Vagina (tissue), 2 donors: ENCODE results near the gene ELMO1. TPM values are rescaled to one million over a fixed set of nuclear protein-coding genes. Genes with fewer than 3 reads are reported as not detected.

Experiments used
- DNase-seq, 2 donors: peaks; one replicate each; pipeline ENCODE4 v3.0.0-alpha.2; 2017; ENCODE audit errors: extremely low spot score in 2 of 2
- H3K27ac ChIP-seq: fragments of 200-600 bp; sonication (generic); one replicate; pipeline ENCODE4 v1.5.1; 2019
- H3K27me3 ChIP-seq: fragments of 200-600 bp; sonication (generic); one replicate; pipeline ENCODE4 v1.5.1; 2019
- H3K36me3 ChIP-seq, 2 donors: fragments of 200-600 bp; sonication (generic); one replicate each; pipeline ENCODE4 v1.5.1; 2017 to 2019
- H3K4me1 ChIP-seq: fragments of 200-600 bp; sonication (generic); one replicate; pipeline ENCODE4 v1.5.1; 2019
- H3K4me3 ChIP-seq, 2 donors: fragments of 200-600 bp; sonication (generic); 1 replicate in 1 of 2; 2 replicates in 1 of 2; pipeline ENCODE4 v1.5.1; 2016 to 2019
- H3K9me3 ChIP-seq: fragments of 200-600 bp; sonication (generic); one replicate; pipeline ENCODE4 v1.5.1; 2019
- CTCF ChIP-seq, 3 experiments: fragments of 450-650 bp in 2 of 3; fragments of 200-600 bp in 1 of 3; sonication (generic) in 1 of 3; IDR thresholded peaks; one replicate each; pipeline ENCODE4 v1.5.1; 2017 to 2019; ENCODE audit warnings: antibody characterized with exemption in 3 of 3, mild to moderate bottlenecking in 2 of 3, moderate library complexity in 2 of 3
- POLR2A ChIP-seq, 2 donors: fragments of 450-650 bp; IDR thresholded peaks; one replicate each; pipeline ENCODE4 v1.6.1; 2017; ENCODE audit warnings: antibody characterized with exemption in 2 of 2, mild to moderate bottlenecking in 2 of 2, moderate library complexity in 2 of 2
- POLR2AphosphoS5 ChIP-seq, 2 donors: sonication (generic); formaldehyde crosslinking; IDR thresholded peaks; one replicate each; pipeline ENCODE4 v1.9.0; 2017; ENCODE audit warnings: antibody characterized with exemption in 2 of 2, mild to moderate bottlenecking in 2 of 2, low read depth in 1 of 2; ENCODE audit not compliant: insufficient read depth in 1 of 2
- intact Hi-C: fragments of 100-400 bp; cut with DNase I; formaldehyde crosslinking; loops from one replicate; pipeline ENCODE4 v1.15.1; 2023
- microRNA counts, 2 donors: library from miRNA; unstranded; fragments of <30 nt; microRNA quantifications; one replicate each; lab custom pipeline; 2016 to 2017
- microRNA-seq: library from miRNA; unstranded; fragments of <30 nt; microRNA quantifications from one replicate; pipeline ENCODE4, GENCODE V29; 2017; ENCODE audit warnings: borderline number of aligned reads, borderline replicate concordance
- small RNA-seq: library from RNA; depleted of rRNA; stranded (forward); fragments of <200 nt; gene quantifications from one replicate; pipeline ENCODE3, GENCODE V24; 2016
- total RNA-seq: library from RNA; depleted of rRNA; stranded (reverse); fragments of >200 nt; gene quantifications from one replicate; pipeline ENCODE4 v1.2.3, GENCODE V29; 2016

ELMO1 gene
- total RNA-seq, 1 donor from 2014 or later, result 74.4 TPM

- Histone ChIP-seq H3K36me3 (no peaks in the 10 kb centered on the region), H3K9me3 (no peaks in the 10 kb centered on the region), H3K4me3 (no peak overlapping the region), H3K27me3 (no peaks in the 10 kb centered on the region), H3K4me1 (no peaks in the 10 kb centered on the region), H3K27ac (no peak overlapping the region)
- intact Hi-C loops, result no loop called here
- no peak for DNase-seq
- TF ChIP-seq CTCF (IDR thresholded peaks at IDR 0.05), result no peak
- TF ChIP-seq POLR2A (IDR thresholded peaks at IDR 0.05), result no peak
- TF ChIP-seq POLR2AphosphoS5 (IDR thresholded peaks at IDR 0.05; ENCODE audit: insufficient read depth in 1 of 2, low read depth in 1 of 2), result no peak
Observed at GRCh38 chr7:36806891-36807290, 641.8 kb downstream of the ELMO1 start.

MicroRNAs encoded within 50 kb of the gene (microRNA counts, 767-probe panel; counts per million panel counts)
- 238 to 261 counts per million in 2 donors for microRNA hsa-miR-1200 (lab: Ali Mortazavi, UCI)

Small RNA genes within 50 kb of the gene (microRNA-seq; reads per million reads assigned to microRNA genes)
- not detected for gene MIR1200

Small RNA genes within 50 kb of the gene (small RNA-seq; reads per million reads assigned to genes)
- not detected for gene MIR1200
- gene RF00019, result not detected
- gene RF00432, result not detected
- gene RNU6-565P, result not detected

Other genes with a start within 250 kb of the ELMO1 start
- gene GPR141, start 234.9 kb upstream of the ELMO1 start, total RNA-seq, result not detected